Heart left ventricle (tissue), 13 donors: ENCODE data around the gene KL.

Experiments used
- POLR2A ChIP-seq, 2 donors: fragments of 450-650 bp; IDR thresholded peaks; one replicate each; pipeline ENCODE4 v1.6.1; 2017; ENCODE audit warnings: antibody characterized with exemption in 2 of 2, mild to moderate bottlenecking in 2 of 2, moderate library complexity in 2 of 2
- TF ChIP-seq, protein P1 (sequence below), 12 donors: fragments of 200-600 bp; sonication (generic) in 4 of 12; IDR thresholded peaks; one replicate each; pipeline versions ENCODE4 v1.5.0 to v1.8.0; 2018 to 2022; ENCODE audit warnings: antibody characterized with exemption in 12 of 12, mild to moderate bottlenecking in 5 of 12
- donor health status: ischemic (EF 13 %, LVEDD 7.1; RV severe dilation, severe dysfunction).
- donor health status: DM: no; HTN: yes; CAD: no.
- donor health status: DM: no; HTN: no; CAD: no.
- donor health status: ischemic (EF 25% LVEDD 6.9; RV normal size, moderate dysfunction).
- donor health status: ischemic (EF 25% LVEDD 5.7; RV mildly dilated, moderate dysfunction).
- donor health status: ischemic (EF 35%, LVEDD 5.7; RV mildly dilated, moderate dysfunction).
- donor health status: nonischemic (EF 11% LVEDD 7.7; RV severe dilation, severe dysfunction).
- donor health status: DM: yes; HTN: yes; CAD: no.
- donor health status: PGD.
- donor health status: ischemic (EF 29% LVEDD 5.4; RV normal size, mild dysfunction).
- donor health status: nonischemic (EF 23%, LVEDD 6.1; RV moderate dilation, normal function).

DNA sequence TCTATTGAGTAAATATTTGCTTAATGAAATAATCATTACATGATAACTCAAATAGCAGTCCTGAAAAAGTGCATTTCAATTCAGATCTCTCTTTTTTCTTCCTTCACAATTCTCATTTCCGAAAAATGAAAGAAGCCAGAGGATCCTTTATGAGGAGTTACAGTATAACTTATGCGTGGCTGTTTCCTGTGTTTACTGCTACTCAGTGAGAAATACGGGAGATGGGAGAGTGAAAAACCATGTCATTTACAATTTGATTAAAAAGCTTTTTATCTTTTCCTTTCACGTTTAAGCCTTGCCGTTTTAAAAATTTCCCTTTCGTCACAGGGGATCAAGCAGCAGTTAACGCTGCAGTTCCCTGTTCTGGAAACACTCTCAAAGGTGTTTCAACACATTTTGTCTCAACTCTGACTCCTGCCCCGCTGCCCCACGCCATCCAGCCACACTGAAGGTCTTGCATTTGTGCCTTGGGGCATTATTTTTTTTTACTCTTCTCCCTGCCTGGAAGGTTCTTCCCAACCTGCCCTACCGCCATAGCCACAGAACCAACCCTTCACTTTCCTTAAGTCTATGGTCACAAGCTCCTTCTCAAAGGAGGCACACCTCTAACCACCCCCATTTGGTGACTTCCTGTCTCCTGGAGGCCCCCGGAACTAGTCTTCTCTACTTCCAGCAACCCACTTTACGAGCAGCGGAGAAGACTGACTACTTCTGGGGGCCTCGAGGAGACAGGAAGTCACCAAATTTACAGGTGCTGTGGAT lies 17.0 kb downstream of the KL start:
- TF ChIP-seq, protein P1, sequence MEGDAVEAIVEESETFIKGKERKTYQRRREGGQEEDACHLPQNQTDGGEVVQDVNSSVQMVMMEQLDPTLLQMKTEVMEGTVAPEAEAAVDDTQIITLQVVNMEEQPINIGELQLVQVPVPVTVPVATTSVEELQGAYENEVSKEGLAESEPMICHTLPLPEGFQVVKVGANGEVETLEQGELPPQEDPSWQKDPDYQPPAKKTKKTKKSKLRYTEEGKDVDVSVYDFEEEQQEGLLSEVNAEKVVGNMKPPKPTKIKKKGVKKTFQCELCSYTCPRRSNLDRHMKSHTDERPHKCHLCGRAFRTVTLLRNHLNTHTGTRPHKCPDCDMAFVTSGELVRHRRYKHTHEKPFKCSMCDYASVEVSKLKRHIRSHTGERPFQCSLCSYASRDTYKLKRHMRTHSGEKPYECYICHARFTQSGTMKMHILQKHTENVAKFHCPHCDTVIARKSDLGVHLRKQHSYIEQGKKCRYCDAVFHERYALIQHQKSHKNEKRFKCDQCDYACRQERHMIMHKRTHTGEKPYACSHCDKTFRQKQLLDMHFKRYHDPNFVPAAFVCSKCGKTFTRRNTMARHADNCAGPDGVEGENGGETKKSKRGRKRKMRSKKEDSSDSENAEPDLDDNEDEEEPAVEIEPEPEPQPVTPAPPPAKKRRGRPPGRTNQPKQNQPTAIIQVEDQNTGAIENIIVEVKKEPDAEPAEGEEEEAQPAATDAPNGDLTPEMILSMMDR (IDR thresholded peaks at IDR 0.05): no peak
- TF ChIP-seq POLR2A (IDR thresholded peaks at IDR 0.05): no peak
